ENCODE measurements around the gene SDCCAG8. TPM values are rescaled to one million over a fixed set of nuclear protein-coding genes. Genes with fewer than 3 reads are reported as not detected.
"Not testable (repeated sequence)": the region's sequence is repeated elsewhere in the genome, so short reads cannot be mapped to it uniquely, and the experiment has no call there.

SDCCAG8 gene
- total RNA-seq, 1 donor from 2014 or later = 41.2 TPM

DNA sequence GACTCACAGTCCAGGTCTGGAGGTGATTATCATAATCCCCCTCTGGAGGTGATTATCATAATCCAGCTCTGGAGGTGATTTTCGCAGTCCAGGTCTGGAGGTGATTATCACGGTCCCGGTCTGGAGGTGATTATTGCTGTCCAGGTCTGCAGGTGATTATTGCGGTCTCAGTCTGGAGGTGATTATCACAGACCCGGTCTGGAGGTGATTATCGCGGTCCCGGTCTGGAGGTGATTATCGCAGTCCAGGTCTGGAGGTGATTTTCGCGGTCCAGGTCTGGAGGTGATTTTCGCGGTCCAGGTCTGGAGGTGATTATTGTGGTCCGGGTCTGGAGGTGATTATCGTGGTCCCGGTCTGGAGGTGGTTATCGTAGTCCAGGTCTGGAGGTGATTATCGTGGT, 76.6 kb downstream of the SDCCAG8 start:
- POLR2A ChIA-PET = no interaction called here
- Mint-ChIP-seq H3K36me3 (ENCODE audit: low read depth) (peaks cover 59% of the 10 kb centered on the region), H3K27ac (no peak overlapping the region), H3K4me3 (no peak overlapping the region), H3K27me3 (no peaks in the 10 kb centered on the region), H3K9me3 (no peaks in the 10 kb centered on the region), H3K4me1 (peaks cover 3% of the 10 kb centered on the region)
- CTCF ChIA-PET = no interaction called here
- intact Hi-C loops (cut with micrococcal nuclease) = no loop called here
- DNase-seq (no peak), ATAC-seq (ENCODE audit: low read depth) (no peak)
- TF ChIP-seq, protein P1, sequence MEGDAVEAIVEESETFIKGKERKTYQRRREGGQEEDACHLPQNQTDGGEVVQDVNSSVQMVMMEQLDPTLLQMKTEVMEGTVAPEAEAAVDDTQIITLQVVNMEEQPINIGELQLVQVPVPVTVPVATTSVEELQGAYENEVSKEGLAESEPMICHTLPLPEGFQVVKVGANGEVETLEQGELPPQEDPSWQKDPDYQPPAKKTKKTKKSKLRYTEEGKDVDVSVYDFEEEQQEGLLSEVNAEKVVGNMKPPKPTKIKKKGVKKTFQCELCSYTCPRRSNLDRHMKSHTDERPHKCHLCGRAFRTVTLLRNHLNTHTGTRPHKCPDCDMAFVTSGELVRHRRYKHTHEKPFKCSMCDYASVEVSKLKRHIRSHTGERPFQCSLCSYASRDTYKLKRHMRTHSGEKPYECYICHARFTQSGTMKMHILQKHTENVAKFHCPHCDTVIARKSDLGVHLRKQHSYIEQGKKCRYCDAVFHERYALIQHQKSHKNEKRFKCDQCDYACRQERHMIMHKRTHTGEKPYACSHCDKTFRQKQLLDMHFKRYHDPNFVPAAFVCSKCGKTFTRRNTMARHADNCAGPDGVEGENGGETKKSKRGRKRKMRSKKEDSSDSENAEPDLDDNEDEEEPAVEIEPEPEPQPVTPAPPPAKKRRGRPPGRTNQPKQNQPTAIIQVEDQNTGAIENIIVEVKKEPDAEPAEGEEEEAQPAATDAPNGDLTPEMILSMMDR (IDR thresholded peaks at IDR 0.05) = no peak

GRCh38 chr1:243335292-243335691, 79.5 kb downstream of the SDCCAG8 start:
- peaks cover 3% of the 10 kb centered on the region for H3K4me1 Mint-ChIP-seq
- H3K36me3 Mint-ChIP-seq (ENCODE audit: low read depth) = peaks cover 73% of the 10 kb centered on the region
- DNase-seq (no peak), ATAC-seq (ENCODE audit: low read depth) (no peak)
- POLR2A ChIA-PET = no interaction called here
- H3K27ac Mint-ChIP-seq = no peak overlapping the region
- H3K27me3 Mint-ChIP-seq = no peaks in the 10 kb centered on the region
- CTCF ChIA-PET = no interaction called here
- no peaks in the 10 kb centered on the region for H3K9me3 Mint-ChIP-seq
- no peak overlapping the region for H3K4me3 Mint-ChIP-seq
- intact Hi-C loops (cut with micrococcal nuclease) = no loop called here
- TF ChIP-seq, protein P1 (IDR thresholded peaks at IDR 0.05) = no peak

GRCh38 chr1:243336163-243336562, 80.3 kb downstream of the SDCCAG8 start:
- Mint-ChIP-seq H3K27me3 (no peaks in the 10 kb centered on the region), H3K4me1 (peaks cover 3% of the 10 kb centered on the region), H3K9me3 (no peaks in the 10 kb centered on the region), H3K4me3 (no peak overlapping the region), H3K36me3 (ENCODE audit: low read depth) (peaks cover 70% of the 10 kb centered on the region), H3K27ac (no peak overlapping the region)
- no peak for DNase-seq
- ChIA-PET CTCF (no interaction called here), POLR2A (no interaction called here)
- intact Hi-C loops (cut with micrococcal nuclease) = no loop called here
- TF ChIP-seq, protein P1 (IDR thresholded peaks at IDR 0.05) = no peak
- ATAC-seq (ENCODE audit: low read depth) = no peak

GRCh38 chr1:243338848-243339247, 83.0 kb downstream of the SDCCAG8 start:
- CTCF ChIA-PET; intact Hi-C loops (cut with micrococcal nuclease); H3K27me3 Mint-ChIP-seq; H3K9me3 Mint-ChIP-seq; DNase-seq; POLR2A ChIA-PET; ATAC-seq (ENCODE audit: low read depth); H3K4me1 Mint-ChIP-seq; H3K27ac Mint-ChIP-seq; H3K4me3 Mint-ChIP-seq: not testable (repeated sequence)
- peaks cover 47% of the 10 kb centered on the region for H3K36me3 Mint-ChIP-seq (ENCODE audit: low read depth)

GRCh38 chr1:243341074-243341473, 85.2 kb downstream of the SDCCAG8 start:
- intact Hi-C loops (cut with micrococcal nuclease) = loop anchor here (5.0 to 10.0 kb wide), 3 partner anchors 366 to 704 kb away; partner anchors contain the start of gene AKT3
- ChIA-PET POLR2A (no interaction called here), CTCF (interaction anchor here (1.6 kb wide), 1 partner anchor 959 kb away, joined by 4 read pairs; no protein-coding TSS in a partner anchor)
- Mint-ChIP-seq H3K27me3 (no peaks in the 10 kb centered on the region), H3K4me3 (no peak overlapping the region), H3K4me1 (peaks cover 3% of the 10 kb centered on the region), H3K9me3 (no peaks in the 10 kb centered on the region), H3K36me3 (ENCODE audit: low read depth) (peaks cover 33% of the 10 kb centered on the region), H3K27ac (no peak overlapping the region)
- no peak for DNase-seq
- no peak for ATAC-seq (ENCODE audit: low read depth)
- TF ChIP-seq, protein P1 (IDR thresholded peaks at IDR 0.05) = no peak

All from activated B cell treated with CpG ODN at 0.5 μM for 24 hours (primary cell).